HT-29 (cell line): ENCODE results near the gene PRR23C. TPM values are rescaled to one million over a fixed set of nuclear protein-coding genes. Genes with fewer than 3 reads are reported as not detected.
"Not testable (repeated sequence)": the region's sequence is repeated elsewhere in the genome, so short reads cannot be mapped to it uniquely, and the experiment has no call there.

Experiments
- DNase-seq: peaks from one replicate; pipeline ENCODE4 v3.0.0-alpha.2; 2015; ENCODE audit warnings: low spot score
- total RNA-seq: library from RNA; depleted of rRNA; stranded (reverse); fragments of >200 nt; shearing (Covaris generic); gene quantifications from 2 replicates; pipeline ENCODE4 v1.2.3, GENCODE V29; 2014; rRNA removed

The PRR23C gene
- total RNA-seq = not detected in 2 replicates

DNA sequence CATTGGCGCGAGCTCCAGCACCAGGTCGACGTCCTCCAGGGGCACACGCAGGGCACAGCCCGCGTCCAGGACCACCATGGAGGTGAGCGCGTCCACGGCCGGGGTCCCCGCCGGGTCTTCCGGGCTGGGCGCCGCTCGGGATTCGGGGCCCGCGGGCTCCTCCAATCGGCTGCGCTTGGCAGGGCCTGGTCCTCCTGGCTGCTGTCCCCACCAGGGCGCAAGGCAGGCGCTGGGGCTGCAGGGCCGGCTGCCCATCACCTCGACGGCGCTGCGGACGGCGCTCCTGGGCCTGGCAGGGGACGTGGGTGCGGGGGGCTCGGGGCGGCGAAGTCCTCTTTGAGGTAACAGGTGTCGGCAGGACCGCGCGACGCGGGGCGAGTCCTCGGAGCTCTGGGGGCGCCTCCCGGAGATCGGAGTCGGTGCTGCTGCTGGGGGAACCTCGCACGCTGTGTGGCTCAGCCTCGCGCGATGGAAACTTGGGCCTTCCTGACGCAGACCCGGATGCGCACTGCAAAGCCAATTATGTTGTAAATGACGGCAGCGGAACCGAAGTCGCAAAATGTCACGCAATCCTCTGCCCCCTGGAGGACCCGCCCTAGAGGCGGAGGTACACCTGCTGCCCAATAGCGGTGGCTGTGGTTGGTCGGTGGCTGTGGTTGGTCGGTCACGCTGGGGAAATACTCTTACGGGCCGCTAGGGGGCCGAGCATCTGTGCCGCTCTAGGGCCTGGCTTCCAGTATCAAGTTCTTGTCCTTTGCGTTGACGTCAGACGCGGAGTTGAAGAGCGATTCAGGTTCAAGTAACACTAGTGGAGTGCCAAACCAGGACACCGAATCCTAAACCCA is at the start of gene PRR23C:
TSS of gene PRR23C (minus strand) at position 527 of the 845 bp plus-strand sequence. CDS start at position 255, 272 bp downstream.
- no peak for DNase-seq

DNA sequence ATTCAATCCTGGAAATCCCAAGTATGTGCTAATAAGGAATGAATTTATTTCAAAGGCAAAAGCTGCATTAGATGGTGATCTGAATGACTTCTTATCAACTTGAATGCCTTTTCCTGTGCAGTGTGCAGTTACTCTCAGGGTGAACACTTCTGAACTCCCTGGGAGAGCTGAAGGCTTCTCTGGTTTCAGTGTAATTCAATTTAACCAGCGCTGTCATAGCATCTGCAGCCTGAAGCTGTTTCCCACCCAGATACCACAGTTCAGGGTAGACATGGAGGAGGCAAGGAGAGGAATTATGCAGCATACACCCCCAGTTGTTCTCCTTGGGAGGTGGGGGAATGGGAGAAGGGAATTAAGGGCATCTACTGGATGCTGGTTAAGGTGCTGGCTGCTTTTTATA is 49.1 kb upstream of the PRR23C start:
- DNase-seq = no peak

DNA sequence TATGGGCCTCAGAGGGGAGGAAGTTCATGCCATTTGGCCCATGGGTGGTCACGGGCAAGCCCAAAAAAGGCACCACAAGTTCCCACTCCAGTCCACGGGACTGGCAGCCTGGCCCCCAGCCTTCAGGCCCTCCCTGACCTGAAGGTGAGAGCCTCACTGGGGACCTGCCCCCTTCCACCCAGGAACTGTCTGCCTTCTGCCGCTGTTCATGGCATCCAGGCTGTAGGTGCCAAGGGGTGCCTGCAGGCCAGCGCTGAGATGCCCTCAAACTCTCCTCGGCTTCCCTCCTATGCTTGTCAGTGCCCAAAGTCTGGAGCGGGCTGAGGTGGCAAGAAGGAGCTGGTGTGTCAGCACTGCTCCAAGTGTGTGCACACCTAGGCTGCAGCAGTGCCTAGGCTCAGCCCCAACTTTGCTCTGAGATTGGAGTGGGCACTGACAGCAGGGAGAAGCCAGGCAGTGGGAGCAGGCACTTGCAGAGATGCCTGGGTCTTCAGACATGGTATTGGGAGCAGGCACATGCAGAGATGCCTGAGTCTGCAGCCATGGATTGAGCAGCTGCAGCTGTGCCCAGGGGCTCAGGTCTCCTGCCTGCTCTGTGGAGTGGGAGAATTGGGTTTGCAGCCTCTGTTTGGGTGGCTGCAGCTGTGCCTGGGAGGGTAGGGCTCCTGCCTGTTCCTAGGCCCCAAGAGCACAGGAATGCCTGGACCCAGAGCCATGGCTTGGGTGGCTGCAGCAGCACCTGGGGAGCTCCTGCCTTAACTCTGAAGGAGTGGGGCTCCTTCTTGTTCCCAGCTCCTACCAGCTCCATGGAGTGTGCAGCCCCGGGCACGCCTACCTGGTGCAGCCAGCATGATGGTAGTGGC is 44.0 kb upstream of the PRR23C start:
- no peak for DNase-seq

DNA sequence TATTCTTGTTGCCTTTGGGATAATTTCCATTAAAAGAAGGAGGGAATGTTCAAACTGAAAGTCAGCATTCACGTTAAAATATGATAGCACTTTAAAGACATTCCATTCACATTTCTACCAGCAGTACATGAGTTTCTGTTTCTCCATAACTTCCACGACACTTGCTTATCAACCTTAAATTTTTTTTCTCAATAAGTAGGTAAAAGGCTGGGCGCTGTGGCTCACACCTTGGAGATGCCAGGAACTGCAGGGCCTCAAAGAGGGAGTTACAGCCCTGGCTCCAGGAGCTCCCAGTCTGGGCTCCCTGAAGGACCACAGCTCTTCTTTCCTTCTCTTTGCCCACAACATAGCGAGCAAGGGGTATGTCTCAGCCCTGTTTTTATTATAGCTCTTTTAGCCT is 42.9 kb upstream of the PRR23C start:
- no peak for DNase-seq

DNA sequence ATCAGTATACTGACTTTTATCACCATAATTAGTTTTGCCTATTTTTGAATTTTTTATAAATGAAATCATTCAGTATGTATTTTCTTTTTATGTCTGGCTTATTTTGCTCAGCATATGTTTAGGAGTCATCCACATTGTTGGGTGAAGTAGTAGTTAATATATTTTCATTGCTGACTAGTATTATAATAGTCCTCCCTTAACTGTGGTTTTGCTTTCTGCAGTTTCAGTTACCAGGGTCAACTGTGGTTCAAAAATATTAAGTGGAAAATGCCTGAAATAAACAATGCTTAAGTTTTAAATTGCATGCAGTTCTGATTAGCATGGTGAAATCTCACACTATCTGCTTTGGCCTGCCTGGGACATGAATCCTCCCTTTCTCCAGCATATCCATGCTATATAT is 39.5 kb upstream of the PRR23C start:
- DNase-seq = no peak

DNA sequence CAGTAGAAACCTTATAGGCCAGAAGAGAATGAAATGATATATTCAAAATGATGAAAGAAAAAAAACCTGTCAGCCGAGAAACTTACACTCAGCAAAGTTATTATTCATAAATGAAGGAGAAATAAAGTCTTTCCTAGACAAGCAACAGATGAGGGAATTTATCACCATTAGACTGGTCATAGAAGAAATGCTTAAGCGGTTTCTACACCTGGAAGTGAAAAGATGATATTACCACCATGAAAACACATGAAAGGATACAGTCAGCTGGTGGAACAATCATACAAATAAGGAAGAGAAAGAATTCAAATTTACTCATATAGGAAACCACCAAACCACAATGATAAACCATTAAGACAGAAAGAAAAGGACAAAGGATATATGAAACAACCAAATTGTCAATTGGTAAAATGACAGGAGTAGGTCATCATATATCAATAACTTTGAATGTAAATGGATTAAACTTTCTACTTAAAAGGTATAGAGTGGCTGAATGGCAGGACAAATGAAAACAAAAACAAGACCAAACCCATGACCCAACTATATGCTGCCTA is 29.9 kb upstream of the PRR23C start:
- DNase-seq = no peak

GRCh38 chr3:139062918-139063317 is 18.2 kb upstream of the PRR23C start:
- no peak for DNase-seq

GRCh38 chr3:139052802-139053600 is 8.3 kb upstream of the PRR23C start:
- no peak for DNase-seq

DNA sequence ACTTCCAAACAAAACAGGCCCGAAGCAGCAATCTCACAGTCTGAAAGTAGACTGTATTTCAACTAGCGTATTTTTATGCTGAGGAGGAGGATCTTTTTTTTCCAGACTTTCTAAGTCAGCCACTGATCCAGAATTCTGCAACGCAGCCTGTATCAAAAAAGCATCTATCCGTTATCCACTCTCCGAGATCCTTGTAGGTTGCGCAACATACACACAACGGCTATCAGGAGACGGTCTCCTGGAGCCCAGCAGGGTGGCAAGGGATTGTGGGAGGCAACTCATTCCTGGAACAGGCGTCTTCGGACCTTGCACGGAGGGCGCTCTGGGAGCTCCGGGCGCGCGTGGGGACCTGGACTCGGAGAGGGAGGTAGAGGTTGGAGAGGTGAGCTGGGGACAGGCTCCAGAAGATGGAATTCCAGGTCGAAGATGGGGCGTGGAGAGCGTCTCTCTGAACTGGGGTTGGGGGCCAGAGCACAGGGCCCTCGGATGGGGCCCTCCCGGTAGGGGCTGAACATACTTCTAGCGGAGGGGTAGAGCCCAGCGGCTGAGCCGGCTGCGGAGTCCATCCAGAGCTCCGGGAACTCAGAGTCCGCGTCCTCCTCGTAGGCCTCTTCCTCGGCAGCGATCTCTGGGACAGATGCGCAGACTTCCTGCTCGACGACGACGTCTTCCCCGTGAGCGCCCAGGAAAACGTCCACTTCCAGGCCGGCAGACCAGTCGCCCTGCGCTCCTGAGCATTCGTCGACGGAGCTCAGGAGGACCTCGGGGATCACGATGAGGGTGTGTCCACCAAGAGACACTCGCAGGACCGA is 932 bp downstream of the PRR23C start:
- DNase-seq = no peak

DNA sequence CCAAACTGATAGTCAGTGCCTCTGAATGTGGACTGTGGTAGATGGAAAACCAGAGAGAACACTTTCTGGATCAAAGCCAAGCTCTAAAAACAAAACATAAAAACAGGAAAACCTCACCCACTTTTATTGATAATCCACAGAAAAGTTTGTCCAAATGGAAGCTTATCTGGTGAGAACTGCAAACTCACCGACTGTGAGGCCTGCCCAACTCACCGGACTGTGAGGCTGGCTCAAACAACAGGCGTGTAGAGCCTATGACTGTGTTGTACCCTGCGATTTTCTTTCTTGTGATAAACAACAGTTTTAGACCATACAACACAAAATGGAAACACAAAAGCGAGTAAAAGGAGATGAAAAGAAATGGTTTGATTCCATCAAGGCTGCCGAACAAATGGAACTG is 7.2 kb downstream of the PRR23C start:
- no peak for DNase-seq

- DNase-seq = peak; percentile 3
These were observed 12.2 kb downstream of the PRR23C start for GRCh38 chr3:139032326-139033002.

DNA sequence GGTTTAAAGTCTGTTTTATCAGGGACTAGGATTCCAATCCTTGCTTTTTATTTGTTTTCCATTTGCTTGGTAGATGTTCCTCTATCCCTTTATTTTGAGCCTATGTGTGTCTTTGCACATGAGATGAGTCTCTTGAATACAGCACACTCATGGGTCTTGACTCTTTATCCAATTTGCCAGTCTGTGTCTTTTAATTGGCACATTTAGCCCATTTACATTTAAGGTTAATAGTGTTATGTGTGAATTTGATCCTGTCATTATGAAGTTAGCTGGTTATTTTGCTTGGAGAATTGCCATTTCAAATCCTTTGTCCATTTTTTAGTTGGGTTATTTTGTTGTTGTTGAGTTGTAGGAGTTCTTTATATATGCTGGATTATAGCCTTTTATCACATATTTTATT is 14.1 kb downstream of the PRR23C start:
- DNase-seq = not testable (repeated sequence)

DNA sequence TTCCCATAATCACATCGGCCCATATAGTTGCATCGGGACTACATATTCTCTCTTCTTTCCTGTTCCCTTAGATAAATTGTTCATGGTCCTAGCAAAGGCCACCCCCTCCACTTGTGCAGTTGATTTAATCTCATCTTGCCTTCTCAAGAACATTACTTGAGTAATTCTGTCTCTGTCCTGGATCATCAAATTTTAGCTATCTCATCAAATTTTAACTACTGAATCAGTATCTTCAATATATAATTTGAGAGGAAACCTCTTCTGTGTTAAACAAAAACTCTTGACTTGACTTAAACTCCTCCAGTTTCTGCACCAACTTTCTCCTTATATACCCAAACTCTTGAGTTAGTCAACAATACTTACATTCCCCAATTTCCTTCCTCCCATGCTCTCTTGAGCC is 19.7 kb downstream of the PRR23C start:
- DNase-seq = no peak

DNA sequence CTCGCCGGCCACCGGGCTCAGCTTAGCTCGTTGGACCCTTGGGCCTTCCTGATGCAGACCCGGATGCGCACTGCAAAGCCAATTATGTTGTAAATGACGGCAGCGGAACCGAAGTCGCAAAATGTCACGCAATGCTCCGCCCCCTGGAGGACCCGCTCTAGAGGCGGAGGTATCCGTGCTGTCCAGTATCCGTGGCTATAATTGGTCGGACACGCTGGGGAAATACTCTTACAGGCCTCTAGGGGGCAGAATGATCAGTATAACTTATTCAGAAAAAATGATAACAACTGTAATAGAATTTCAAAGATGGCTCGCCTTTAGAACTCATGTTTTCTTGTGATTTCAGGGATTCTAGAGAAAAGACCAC is 23.8 kb downstream of the PRR23C start, which contains the start of gene PRR23B:
TSS of gene PRR23B (minus strand) at position 59 of the 367 bp plus-strand sequence. CDS start 265 bp downstream, outside the sequence.
- DNase-seq = no peak

- no peak for DNase-seq
These were observed 24.4 kb downstream of the PRR23C start for GRCh38 chr3:139020036-139020867.

DNA sequence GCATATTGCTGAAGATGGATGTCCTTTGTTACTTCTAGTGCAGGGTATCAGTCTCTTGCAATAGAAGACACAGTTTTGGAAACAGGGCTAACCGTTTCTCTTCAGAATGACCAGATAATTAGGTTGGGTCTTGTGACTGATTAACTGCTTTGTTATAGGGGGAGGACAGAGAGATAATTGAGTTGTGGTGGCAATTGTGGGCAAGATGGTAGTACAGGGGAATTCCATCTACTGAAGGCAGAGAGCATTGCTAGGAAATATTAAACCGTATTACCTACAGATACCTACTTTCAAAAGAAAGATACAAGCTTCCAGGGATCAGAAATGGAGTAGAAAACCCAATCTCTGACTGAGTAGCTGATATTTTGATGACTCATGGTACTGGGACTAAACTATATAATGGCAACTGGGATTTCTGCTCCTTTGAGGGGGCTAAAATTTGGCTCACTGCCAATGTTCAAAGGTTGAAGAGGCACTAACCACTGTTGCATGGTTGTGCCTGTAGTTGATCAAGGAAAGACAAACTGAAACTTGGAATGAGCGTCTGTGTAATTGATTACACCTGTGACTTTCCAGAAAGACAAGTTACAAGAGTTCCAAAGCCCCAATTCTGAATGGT is 28.2 kb downstream of the PRR23C start:
- DNase-seq = no peak

- no peak for DNase-seq
These were observed 38.5 kb downstream of the PRR23C start, which contains the start of gene PRR23A for GRCh38 chr3:139006051-139006716. PRR23A (minus strand) TSS chr3:139006268; CDS start chr3:139006268, 0 bp downstream.
